ENCODE data around the gene CNOT4.

DNA sequence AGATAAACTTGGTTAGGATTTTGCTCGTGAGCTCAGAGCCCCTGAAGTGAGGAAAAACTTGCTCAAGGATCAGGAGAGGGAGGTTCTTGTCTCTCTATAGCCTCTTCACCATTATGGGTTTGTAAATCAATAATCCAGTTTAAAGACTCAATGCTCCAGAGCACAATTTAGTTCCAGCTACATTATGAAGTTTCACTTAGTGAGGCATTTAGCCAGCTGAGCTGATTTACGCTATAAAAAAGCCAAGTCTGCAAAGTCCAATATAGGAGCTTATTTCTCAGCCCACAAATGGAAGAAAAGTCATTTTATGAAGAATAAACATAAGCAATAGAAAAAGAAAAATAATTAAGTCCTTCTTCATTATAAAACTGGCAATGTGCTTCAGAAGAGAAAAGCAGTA is 145.7 kb downstream of the CNOT4 start:
- TF ChIP-seq POLR2AphosphoS5 (IDR thresholded peaks at IDR 0.05; ENCODE audit: borderline replicate concordance, low read depth, low read length) (no peak), EZH2 (IDR thresholded peaks at IDR 0.05) (no peak), FOXP2 (optimal IDR thresholded peaks at IDR 0.05; ENCODE audit: control extremely low read depth, extremely low read length, insufficient read depth) (no peak)

Measured in SK-N-MC (cell line).